ENCODE results near the gene CROCC2. TPM values are rescaled to one million over a fixed set of nuclear protein-coding genes. Genes with fewer than 3 reads are reported as not detected.

CROCC2 gene
- total RNA-seq, 1 donor from 2014 or later = not detected

- intact Hi-C loops (cut with micrococcal nuclease) = no loop called here
- H3K27me3 ChIP-seq (ENCODE audit: low read depth) = peaks cover 32% of the 10 kb centered on the region
Observed at GRCh38 chr2:240985881-240986786, 80.0 kb downstream of the CROCC2 start.

GRCh38 chr2:240986787-240987411 is 80.8 kb downstream of the CROCC2 start:
- Histone ChIP-seq H3K9me3 (replicated peaks) (peaks cover 7% of the 10 kb centered on the region), H3K27me3 (ENCODE audit: low read depth) (peaks cover 28% of the 10 kb centered on the region), H3K27ac (replicated peaks) (peak overlapping the region; percentile 16), H3K36me3 (no peaks in the 10 kb centered on the region), H3K4me3 (no peak overlapping the region), H3K4me1 (peaks cover 39% of the 10 kb centered on the region)
- intact Hi-C loops (cut with micrococcal nuclease) = no loop called here
- peak; percentile 64 for DNase-seq
- TF ChIP-seq, protein P1, sequence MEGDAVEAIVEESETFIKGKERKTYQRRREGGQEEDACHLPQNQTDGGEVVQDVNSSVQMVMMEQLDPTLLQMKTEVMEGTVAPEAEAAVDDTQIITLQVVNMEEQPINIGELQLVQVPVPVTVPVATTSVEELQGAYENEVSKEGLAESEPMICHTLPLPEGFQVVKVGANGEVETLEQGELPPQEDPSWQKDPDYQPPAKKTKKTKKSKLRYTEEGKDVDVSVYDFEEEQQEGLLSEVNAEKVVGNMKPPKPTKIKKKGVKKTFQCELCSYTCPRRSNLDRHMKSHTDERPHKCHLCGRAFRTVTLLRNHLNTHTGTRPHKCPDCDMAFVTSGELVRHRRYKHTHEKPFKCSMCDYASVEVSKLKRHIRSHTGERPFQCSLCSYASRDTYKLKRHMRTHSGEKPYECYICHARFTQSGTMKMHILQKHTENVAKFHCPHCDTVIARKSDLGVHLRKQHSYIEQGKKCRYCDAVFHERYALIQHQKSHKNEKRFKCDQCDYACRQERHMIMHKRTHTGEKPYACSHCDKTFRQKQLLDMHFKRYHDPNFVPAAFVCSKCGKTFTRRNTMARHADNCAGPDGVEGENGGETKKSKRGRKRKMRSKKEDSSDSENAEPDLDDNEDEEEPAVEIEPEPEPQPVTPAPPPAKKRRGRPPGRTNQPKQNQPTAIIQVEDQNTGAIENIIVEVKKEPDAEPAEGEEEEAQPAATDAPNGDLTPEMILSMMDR (IDR thresholded peaks at IDR 0.05; ENCODE audit: borderline replicate concordance) = no peak

More at GRCh38 chr2:240985881-240986786, 80.0 kb downstream of the CROCC2 start:
- H3K27ac ChIP-seq (replicated peaks) = peak overlapping the region; percentile 16
- H3K4me3 ChIP-seq = no peak overlapping the region
- H3K4me1 ChIP-seq = peaks cover 31% of the 10 kb centered on the region
- peaks cover 7% of the 10 kb centered on the region for H3K9me3 ChIP-seq (replicated peaks)
- TF ChIP-seq, protein P1 (IDR thresholded peaks at IDR 0.05; ENCODE audit: borderline replicate concordance) = no peak
- H3K36me3 ChIP-seq = no peaks in the 10 kb centered on the region
- DNase-seq = peak; percentile 12

DNA sequence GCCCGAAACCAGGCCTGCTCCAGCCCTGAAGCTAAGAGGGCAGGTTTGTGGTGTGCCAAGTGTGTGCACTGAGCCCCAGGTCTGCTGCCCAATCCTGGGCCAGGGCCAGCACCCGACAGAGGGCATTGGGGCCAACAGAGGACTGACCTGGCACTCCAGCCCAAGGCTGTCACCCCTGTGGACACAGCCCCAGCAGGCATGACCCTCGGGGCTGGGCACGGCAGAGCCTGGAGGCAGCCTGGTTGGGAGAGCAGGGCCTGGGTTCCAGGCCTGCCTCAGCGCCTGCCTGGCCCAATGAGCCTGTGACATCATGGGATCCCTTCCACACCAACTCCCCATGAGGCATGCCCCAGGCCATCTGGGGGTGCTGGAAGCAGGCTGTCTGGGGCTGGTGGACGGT is 81.5 kb downstream of the CROCC2 start:
- H3K4me1 ChIP-seq = peaks cover 45% of the 10 kb centered on the region
- peaks cover 7% of the 10 kb centered on the region for H3K9me3 ChIP-seq (replicated peaks)
- no peak overlapping the region for H3K4me3 ChIP-seq
- TF ChIP-seq, protein P1 (IDR thresholded peaks at IDR 0.05; ENCODE audit: borderline replicate concordance) = no peak
- H3K27me3 ChIP-seq (ENCODE audit: low read depth) = peaks cover 22% of the 10 kb centered on the region
- intact Hi-C loops (cut with micrococcal nuclease) = no loop called here
- no peak for DNase-seq
- no peaks in the 10 kb centered on the region for H3K36me3 ChIP-seq
- peak overlapping the region; percentile 14 for H3K27ac ChIP-seq (replicated peaks)

DNA sequence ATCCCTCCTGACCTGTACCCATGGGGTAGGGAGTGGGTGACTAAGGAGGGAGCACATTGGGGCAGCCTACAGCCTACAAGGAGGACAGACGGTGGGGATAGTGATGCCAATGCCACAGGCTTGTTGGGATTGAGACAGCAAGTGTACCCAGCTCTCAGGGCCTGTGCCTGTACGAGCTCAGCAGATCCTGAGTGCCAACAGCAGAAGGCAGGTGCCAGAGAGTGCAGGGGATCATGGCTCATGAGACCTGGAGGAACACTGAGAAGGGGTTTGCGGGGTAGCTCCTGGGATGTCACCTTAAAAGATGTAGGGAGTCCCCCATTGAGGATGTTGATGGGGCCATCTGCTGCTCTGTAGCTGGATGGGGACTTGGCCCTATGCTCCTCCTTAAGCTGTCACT is 82.0 kb downstream of the CROCC2 start:
- no peaks in the 10 kb centered on the region for H3K36me3 ChIP-seq
- H3K27me3 ChIP-seq (ENCODE audit: low read depth) = peaks cover 16% of the 10 kb centered on the region
- peaks cover 7% of the 10 kb centered on the region for H3K9me3 ChIP-seq (replicated peaks)
- no peak for DNase-seq
- intact Hi-C loops (cut with micrococcal nuclease) = no loop called here
- H3K4me3 ChIP-seq = no peak overlapping the region
- TF ChIP-seq, protein P1 (IDR thresholded peaks at IDR 0.05; ENCODE audit: borderline replicate concordance) = no peak
- H3K27ac ChIP-seq (replicated peaks) = no peak overlapping the region
- H3K4me1 ChIP-seq = peaks cover 49% of the 10 kb centered on the region

DNA sequence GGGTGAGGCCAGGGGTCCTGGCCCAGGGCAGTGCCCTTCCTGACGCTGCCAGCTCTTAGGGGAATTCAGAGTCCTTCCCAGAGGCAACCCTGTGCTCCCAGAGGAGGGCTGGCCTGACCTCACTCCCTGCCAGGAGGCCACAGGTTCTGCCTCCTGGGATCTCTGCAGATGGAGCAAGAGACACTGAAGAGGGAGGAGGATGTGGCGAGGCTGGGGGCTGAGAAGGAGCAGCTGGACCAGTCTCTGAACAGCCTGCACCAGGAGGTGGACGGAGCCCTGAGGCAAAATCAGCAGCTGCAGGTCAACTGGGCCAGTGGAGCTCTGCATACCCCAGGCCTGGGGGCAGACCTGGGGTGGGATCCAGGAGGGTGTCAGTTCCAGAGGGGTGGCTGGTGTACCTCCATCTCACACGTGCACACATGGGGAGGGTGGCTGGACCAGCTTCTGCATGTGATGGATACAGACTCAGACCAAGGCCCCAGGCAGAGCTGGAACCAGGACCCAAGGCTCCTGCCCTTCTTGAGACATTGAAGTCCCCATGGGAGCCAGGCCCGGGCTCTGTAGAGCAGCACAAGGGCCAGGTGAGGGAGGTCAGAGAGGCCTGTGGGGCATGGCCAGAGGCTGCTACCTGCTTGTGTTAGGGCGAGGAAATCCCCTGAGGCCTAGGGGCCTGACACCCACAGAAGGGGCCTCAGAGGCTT is 82.6 kb downstream of the CROCC2 start:
- Histone ChIP-seq H3K27ac (replicated peaks) (no peak overlapping the region), H3K9me3 (replicated peaks) (peaks cover 7% of the 10 kb centered on the region), H3K36me3 (no peaks in the 10 kb centered on the region), H3K27me3 (ENCODE audit: low read depth) (peaks cover 11% of the 10 kb centered on the region), H3K4me3 (no peak overlapping the region), H3K4me1 (peaks cover 44% of the 10 kb centered on the region)
- no peak for DNase-seq
- intact Hi-C loops (cut with micrococcal nuclease) = no loop called here
- TF ChIP-seq, protein P1 (IDR thresholded peaks at IDR 0.05; ENCODE audit: borderline replicate concordance) = no peak
